Stimulated activated naive CD8-positive, alpha-beta T cell treated with anti-CD3 and anti-CD28 coated beads, Interleukin-15, Interleukin-2, amounts not matched to agents 100 U/mL and 50 U/mL, for 24 hours (primary cell): Measurements from ENCODE around the gene DYNAP.

Experiments used
- ATAC-seq: fragments of 150-1000 bp; cut with Tn5 transposase; one replicate; pipeline ENCODE4 v1.10.0; 2021
- DNase-seq: peaks from one replicate; pipeline ENCODE4 v3.0.0; 2021

DYNAP gene, protein sequence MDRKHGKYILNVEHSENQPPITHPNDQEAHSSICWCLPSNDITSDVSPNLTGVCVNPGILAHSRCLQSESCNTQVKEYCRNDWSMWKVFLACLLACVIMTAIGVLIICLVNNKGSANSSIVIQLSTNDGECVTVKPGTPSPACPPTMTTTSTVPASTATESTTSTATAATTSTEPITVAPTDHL

DNA sequence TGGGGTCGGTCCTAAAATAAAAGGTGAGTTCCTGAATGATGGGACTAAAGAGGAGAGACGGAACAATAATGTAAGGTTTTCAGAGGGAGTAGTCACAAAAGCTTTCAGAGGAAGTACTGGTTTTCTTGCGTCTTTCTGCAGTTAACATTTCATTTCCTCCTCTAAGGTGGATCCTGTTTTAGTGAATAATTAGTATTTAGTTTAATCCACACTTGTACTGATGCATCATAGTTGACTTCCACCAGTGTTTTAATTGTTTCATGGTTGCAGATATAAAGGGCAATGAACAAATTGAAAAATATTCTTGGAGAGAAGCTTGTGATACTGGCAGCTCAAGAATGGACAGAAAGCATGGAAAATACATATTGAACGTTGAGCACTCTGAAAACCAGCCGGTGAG, at the start of gene DYNAP:
DYNAP (plus strand) TSS at position 301 of the 400 bp plus-strand sequence; CDS start at position 339, 38 bp downstream.
- no peak for ATAC-seq

DNA sequence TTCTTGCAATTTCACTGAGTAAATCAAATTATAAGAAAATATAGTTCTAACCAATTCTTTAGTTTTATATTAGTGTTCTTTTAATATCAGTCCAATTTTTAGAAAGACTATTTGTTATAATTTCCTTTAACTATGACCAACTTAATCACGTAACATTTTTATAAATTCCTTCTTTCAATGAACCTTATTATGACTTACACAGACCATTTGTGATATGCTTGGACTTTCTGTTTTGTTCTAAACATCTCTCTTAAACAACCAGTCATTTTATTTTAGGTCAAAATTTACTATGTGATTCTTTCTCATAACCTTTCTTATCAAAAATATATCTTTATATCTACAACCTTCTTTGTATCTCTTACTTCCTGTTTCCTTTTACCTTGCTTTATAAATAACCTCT, 39.5 kb upstream of the DYNAP start:
- DNase-seq (no peak), ATAC-seq (no peak)

More for the DNA sequence above, at the start of gene DYNAP:
- no peak for DNase-seq

DNA sequence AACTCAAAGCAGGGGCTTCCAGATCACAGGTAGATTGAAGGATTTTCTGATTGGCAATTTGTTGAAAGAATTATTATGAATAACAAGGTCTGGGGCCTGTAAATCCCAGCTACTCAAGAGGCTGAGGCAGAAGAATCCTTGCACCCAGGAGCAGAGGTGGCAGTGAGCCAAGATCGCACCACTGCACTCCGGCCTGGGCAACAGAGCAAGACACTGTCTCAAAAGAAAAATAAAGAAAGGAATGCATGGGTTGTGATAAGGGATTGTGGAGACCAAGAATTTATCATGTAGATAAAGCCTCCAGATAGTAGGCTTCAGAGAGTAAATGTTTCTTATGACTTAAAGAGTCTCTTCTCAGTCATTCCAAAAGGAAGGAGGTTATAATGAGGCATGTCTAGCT, 35.8 kb upstream of the DYNAP start:
- ATAC-seq, result no peak
- no peak for DNase-seq

DNA sequence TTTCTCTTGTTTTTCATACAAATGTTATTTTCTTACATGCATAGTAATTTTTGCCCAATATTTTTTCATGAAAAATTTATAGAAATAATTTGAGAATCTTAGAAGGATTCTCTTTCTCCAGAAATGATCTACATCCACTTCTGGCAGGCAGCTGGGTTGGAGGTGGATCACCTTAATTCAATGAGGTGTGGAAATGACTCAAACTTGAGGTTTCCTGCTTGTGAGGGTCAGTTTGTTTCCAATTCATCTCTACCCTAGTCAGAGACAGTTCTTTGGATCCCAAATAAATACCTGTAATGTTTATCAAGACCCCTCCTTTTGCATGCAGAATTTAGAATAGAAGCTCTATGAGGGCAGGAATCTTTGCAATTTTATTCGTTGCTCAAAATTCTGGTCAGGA, 35.0 kb upstream of the DYNAP start:
- DNase-seq, result no peak
- no peak for ATAC-seq

DNA sequence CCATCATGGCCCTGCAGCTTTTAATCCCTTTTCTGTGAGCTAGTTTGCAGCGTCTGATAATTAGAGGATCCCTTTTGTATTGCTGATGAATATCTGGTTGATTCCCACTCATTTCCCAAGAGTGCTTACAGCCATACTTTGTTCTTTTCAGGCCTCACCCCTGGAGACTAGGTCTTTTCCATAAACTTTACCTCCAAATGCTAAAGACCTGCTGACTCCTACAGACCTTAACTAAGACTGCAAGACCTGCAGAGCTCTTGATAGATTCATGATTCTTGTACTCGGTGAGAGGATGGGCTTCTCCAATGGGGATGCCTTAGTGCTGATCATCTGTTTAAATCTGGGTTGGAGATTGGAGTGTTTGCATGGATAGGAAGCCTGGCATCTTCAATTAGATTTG, 33.1 kb upstream of the DYNAP start:
- ATAC-seq (no peak), DNase-seq (no peak)

DNA sequence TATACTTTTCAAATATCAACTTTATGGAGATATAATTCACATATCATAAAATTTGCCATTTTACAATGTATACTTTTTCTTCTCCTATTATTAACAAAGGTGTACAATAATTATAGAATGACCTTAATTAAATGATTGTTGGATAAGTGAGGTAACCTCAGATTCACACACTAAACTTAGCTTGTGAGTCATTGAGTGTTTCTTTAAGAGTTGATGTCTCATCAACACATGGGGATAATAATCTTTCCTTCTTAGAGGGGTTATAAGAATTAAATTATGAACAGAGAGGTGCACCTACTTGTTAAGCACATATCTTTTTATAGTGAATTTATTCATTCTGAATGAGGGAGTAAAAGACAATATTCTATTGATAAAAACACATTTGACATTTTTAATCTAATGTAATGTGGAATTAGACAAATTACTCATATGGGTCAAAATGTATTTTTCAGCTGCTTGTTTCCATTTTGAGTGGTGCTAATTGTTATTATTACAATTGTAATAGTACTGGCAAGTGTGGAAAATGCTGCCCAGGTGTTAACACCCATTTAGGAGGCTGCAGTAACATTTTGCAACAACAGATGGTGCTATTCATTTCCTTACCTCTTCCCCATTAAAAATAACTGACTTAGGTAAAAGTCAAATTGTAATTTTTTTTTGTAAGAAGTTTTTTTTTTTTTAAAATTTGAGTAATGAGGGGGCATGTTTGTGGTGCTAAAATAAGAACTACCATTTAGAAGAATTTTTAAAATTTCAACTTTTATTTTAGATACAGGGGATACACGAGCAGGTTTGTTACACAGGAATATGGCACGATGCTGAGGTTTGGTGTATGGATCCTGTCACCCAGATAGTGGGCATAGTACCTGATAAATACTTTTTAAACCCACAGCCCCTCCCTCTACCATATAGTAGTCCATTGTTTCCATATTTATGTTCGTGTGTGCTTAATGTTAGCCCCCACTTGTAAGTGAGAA, 32.1 kb upstream of the DYNAP start:
- ATAC-seq, result no peak
- no peak for DNase-seq

DNA sequence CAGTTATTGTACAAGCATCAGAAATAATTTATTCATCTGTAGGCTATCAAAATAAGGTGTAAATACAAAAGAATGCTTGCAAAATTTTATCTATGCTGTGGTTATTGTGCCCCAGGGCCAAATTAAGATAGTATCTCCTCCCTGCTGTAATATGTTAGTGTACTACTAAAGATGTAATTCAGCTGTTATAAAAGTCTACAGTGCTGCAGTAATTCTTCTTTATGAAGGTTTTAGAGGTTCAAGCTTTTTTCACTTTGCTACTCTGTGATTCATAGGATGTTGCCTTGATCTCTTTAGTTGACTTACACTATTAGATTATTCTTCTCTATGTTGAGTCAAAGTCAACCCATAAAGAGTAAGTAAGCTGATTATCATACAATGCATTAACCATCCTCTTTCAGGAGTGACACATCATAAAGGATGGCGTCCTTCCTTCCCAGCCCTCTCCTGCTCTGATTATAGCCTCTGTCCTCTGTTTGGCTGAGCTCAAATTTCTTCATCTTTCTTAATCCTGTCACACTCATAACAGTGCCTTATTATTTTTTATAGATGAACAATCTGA, 29.3 kb upstream of the DYNAP start:
- ATAC-seq, result no peak
- no peak for DNase-seq

DNA sequence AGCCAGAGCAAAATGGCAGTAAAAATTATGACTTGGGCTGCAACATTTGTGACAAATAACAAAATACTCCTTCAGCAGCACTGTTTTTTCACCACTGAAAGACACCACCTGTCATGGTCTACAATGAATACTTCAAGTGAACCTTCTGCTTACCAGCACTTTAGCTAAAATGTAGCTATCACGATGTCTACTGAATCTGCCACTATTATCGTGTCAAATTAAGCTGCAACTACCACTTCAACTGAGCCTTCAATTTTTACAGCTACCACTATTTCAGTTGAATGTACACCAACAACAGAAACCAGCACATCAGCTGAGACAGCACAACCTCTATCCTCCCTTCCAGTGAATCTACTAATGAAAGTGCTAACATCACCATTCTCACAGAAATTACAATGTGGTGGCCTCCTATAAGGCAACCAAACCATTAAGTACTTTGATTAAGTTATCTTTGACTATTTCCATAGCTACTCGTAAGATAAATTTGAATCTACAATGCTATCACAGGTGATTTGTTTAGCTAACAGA, 10.8 kb upstream of the DYNAP start:
- no peak for DNase-seq
- no peak for ATAC-seq

DNA sequence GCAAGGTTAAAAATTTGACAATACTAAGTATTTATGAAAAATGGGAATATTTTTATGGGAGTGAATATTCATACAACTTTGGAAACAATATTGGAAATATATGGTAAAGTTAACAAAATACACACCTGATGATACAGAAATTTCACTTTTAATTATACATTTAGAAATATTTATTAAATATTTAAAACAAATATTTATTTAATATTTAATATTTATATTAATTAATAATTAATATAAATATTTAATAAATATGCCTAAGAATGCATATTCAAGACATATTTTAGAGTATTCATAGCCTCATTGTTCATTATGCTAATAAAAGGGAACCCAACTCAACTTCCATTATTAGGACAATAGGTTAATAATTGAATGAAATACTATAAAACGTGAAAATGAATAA, 7.0 kb upstream of the DYNAP start:
- DNase-seq (no peak), ATAC-seq (no peak)

DNA sequence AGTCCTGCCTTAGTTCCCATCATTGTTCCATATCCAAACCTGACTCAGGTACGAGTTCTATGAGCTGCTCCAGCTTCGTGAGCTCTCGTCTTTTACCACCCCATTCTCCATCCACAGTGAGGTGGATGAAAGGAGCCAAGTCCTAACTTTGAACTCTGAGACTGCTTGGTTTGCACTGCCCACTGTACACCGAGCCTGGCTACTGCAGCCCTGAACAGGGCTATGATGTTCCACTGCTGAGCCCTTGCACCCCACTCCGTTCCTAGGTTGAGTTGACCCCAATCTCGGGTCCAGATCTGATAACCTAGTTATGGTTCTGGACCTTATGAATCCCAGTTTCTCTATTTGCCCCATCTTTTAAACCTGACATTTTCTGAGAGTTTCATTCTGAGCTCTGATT, 5.3 kb upstream of the DYNAP start:
- ATAC-seq, result no peak
- DNase-seq, result no peak

DNA sequence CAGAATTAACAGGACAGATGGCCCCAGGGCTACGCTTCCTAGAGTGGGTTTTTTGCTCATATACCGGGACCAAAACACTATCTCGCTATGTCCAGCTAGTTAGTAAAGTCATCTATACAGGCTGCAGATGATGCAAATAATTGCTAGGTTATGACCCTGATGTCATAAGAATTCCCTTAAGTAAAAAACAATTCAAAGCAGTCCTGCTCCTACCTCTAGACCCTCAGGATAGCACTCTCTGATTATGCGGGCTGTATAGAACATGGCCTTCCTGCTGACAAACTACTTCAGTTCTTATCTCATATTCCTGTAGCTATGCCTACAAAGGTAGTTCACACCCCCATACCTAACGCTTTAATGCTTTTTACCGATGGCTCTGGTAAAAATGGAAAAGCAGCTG, 13.2 kb downstream of the DYNAP start:
- DNase-seq, result no peak
- ATAC-seq, result no peak

DNA sequence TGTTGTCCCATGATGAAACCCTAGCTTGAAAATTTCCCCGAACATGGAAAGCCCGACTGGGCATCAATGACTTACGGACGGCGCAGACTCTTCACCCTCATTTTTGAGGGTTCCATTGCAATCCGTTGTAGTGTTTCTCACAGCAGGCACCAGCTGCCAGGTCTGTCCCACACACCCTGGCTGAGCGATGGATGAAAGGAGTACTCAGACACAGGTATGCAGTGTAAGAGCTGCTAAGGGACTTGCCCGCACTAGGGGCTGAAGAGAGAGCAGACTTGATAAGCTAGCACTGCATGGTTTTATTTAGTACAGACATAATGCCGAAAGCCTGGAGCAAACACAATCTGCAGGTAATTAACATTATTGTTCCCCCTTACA, 15.8 kb downstream of the DYNAP start:
- DNase-seq (no peak), ATAC-seq (no peak)

DNA sequence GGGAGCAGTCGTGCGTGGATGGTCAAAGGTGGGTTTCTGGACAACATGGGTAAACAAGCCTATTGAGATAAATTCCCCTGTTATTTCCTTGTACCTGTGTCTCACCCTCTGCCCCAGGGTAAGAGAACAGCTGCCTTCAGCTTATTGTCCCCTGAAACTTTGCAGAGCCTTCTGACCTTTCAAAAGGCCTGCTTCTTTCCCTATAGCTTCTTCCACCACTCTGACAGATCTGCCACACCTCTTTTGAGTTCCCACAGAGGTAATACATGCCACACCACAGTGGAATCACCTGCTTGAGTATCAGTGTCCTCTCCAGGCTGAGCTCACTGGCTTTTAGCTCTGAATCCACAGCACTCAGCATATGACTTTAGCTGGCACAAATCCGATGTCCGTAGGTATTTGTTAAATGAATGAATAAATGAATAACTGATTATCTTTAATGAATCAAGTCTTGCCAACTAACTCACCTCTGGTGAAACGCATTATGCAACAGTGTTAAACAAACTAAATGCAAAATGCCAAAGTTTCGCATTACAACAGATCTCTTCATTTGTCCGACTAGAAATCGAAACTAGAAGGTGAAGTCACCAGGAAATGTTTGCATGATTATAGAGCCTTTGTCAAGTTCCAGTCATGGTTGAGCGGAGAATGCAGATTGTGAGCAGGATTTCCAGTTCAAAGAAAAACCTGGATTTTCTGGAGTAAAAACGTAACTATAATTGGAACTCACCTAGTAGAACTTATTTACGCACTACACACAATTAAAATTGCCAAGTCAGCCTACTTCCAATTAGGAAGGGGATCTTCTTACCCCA, 16.4 kb downstream of the DYNAP start:
- DNase-seq, result no peak
- no peak for ATAC-seq

DNA sequence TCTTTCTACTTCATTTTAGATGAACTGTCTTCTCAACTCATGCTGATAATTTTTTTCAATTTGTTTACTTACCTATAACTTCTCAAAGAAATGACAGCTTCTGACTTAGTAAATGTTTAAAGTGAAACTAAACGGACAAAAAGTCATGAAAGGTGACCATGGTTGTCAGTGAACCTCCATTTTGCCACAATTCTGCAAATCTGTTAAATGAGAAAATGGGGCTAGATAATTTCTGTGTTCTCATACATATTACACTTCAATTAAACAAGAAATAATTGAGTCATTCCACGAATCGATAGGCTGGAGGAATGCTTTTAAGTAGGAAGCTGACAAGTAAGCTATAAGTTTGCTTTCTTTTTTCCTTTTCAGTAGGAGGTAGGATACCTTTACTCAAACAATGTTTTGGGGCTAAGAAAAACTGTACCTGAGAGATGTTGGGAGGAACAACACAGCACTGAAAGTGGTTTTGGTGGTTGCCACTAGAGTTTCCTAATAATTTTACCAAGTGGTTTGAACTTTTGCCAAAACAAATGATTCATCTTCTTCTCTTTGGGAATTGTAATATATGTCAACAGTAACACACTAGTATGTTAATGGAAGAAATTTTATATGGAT, 17.1 kb downstream of the DYNAP start:
- ATAC-seq, result no peak
- no peak for DNase-seq

DNA sequence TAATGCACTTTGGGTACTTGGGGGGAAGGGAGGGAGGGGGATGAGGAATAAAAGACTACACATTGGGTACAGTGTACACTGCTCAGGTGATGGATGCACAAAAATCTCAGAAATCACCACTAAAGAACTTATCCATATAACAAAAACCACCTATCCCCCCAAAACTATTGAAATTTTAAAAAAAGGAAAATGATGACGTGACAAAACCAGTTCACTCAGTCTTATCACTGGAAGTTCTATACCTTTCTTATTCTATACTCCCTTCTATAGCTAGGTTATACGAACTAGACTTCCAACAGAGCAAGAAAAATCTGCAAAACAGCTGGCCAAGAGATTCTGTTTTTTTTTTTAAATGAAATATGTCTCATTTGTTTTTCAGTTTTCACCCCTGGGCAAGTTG, 20.8 kb downstream of the DYNAP start:
- DNase-seq, result no peak

DNA sequence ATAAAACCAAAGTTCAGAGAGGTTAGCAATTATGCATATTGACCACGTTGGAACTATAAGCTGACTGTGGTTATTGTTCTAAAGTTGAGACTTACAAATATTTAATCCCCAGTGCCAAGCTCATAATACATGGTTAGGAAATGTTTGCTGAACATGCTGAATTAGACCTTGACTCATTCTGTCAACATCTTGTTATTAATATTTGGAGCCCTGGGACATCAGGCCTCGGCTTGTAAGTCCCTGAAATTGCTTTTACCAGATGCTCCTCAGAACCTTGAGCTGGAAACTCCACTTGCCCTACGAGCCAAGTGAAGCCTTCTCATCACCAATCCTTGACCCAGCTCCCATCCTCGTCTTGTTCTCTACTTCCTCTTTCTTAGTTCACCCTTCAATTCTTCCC, 21.2 kb downstream of the DYNAP start:
- no peak for ATAC-seq
- DNase-seq, result no peak

More for the DNA sequence above, 20.8 kb downstream of the DYNAP start:
- no peak for ATAC-seq

DNA sequence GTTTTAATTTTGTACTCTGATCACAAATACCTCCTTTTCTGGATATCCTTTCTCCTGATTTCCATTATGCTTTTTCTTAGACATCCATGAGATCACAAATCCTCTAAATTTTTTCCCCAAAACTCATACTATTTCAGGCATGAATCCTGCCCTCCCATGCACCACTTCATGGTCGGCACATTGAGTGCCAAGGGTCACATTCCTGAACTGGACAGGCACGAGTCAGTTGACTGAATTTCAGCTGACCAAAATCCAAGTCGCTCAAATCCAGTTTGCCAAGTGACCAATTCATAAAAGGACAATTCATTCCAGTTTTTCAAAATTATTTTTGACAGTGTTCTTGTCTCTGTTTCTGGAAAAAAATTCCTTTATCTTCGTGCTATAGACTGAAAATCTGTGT, 22.1 kb downstream of the DYNAP start:
- no peak for ATAC-seq
- DNase-seq, result no peak

DNA sequence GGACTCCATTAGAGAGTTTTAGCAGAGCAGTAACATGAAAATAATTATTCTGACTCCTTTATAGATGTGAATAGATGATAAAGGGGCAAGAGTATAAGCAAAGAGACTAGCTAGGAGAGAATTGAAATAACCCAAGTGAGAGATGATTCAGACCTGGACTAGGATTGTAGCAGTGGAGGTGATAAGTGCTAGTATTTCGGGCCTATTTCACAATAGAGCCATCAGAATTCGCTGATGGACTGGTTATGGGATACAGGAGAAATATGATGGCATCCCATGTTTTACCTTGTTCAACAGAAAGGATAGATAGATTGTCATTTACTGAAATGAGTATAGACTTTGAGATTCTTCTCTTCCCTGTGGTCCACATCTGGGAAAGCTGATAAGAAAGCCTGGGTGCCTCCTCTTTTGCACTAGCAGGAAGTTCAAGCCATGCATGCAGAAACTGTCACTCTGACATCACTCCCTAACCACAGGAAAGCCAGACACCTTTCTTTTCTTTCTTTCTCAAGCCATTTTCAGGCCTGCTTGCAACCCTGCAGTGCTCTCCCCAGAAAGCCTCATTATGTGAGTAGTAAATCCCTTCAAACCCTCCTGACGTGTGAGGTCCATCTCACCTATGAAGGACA, 25.3 kb downstream of the DYNAP start:
- ATAC-seq (no peak), DNase-seq (no peak)

DNA sequence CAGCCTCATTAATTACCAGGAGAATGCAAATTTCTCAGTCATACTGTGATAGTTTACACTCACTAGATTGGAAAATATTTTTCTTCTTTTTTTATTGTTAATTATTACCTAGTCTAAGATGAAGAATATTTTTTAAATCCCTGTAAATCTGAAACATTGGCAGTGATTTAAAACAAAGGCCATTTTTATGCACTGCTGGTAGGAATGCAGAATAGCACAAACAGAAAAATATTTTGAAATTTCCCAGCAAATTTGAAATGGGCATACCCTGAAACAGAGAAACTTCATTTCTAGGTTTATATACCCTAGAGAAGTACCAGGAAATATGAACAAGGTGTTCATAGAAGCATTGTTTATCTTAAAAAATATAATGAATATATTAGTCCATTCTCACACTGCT, 31.0 kb downstream of the DYNAP start:
- ATAC-seq (no peak), DNase-seq (no peak)

DNA sequence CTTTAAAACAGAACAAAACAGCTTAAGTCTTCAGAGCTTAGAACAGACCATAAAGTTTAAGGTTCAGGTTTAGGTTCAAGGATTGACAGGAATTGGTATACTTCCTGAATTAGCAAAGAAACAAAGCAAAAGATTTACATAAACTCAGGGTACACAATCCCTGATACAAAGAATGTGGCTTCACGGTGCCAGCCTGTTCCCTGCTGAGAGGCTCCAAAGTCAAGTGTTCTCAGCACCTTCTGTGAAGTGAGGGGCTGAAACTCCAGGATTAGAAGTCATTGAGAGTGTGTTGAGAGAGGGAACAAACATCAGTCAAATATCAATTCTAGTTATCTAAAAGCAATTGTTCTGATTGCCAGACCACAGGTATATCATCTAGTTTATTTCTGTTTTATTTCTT, 35.7 kb downstream of the DYNAP start:
- DNase-seq (no peak), ATAC-seq (no peak)

DNA sequence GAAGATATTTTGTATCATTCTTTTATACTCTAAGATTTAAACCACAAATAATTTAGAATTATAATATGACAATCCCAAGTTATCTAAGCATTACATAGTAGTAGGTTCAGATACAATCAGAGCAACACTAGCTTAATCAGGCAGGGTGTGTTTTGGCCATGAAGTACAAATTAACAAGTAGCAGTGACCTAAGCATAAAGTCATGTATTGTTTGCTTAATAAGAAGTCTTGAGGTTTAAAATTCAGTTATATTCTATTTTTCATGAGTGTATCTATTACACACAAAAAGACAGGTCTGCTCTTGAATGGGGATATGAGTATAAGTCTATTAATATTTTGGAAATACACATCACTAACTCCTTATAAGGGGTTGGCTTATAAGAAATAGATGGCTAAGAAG, 39.9 kb downstream of the DYNAP start:
- no peak for ATAC-seq
- no peak for DNase-seq
